Measurements from ENCODE around the gene HMGXB4.

- TF ChIP-seq CTCF (IDR thresholded peaks at IDR 0.05; ENCODE audit: low read depth, low read length, poor library complexity, severe bottlenecking) (peak; percentile 97), EZH2phosphoT487 (IDR thresholded peaks at IDR 0.05; ENCODE audit: borderline replicate concordance, low read length) (no peak)
Observed at GRCh38 chr22:35231585-35232084, 25.7 kb upstream of the HMGXB4 start.

Measured in DOHH2 (cell line).